ENCODE data around the gene GRHL3.

GRCh38 chr1:24393892-24394291, 74.7 kb downstream of the GRHL3 start:
- TF ChIP-seq CTCF (IDR thresholded peaks at IDR 0.05), result no peak
- no peak for TF ChIP-seq ZNF121 (CRISPR knock-in tag; IDR thresholded peaks at IDR 0.05)
- TF ChIP-seq ELF4 (CRISPR knock-in tag; IDR thresholded peaks at IDR 0.05; ENCODE audit: low read depth), result no peak
- no peak for TF ChIP-seq CBFB (CRISPR knock-in tag; IDR thresholded peaks at IDR 0.05; ENCODE audit: low read depth)
- no peak for TF ChIP-seq AFF4 (CRISPR knock-in tag; IDR thresholded peaks at IDR 0.05; ENCODE audit: borderline replicate concordance)
- no peak for TF ChIP-seq USF2 (CRISPR knock-in tag; IDR thresholded peaks at IDR 0.05)
- no peak for TF ChIP-seq ZSCAN18 (CRISPR knock-in tag; IDR thresholded peaks at IDR 0.05)
- TF ChIP-seq ZNF219 (CRISPR knock-in tag; IDR thresholded peaks at IDR 0.05; ENCODE audit: borderline replicate concordance), result no peak
- no peak for TF ChIP-seq MAX (CRISPR knock-in tag; IDR thresholded peaks at IDR 0.05)
